ENCODE data around the gene PAK4.

Gene PAK4

DNA sequence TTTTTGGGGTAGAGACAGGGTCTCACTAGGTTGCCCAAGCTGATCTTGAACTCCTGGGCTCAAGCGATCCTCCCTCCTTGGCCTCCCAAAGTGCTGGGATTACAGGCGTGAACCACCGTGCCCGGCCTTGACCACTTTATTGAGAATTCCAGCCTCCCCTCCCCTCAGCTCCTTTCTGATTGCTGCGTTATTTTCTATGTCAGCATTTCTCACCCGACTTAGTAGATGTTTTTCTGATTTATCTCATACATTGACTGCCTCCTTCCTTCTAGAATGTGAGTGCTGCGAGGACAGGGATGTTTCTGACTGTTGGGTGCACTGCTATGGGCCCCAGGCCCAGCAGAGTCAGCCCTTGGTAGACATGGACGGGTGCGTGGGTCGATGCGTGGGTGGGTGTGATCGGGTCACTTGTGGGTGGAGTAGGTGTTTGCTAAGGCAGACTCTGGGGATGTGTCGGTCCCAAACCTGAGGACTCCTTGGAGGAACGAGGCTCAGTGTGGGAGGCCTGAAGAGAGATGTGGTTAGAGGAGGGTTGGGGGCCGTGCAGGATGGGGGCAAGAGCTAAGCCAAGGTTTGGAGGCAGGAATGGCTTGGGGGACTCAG is 37.0 kb downstream of the PAK4 start:
- H3K4me1 ChIP-seq = peaks cover 15% of the 10 kb centered on the region
- H3K4me3 ChIP-seq (ENCODE audit: low read depth, low read length) = no peak overlapping the region
- TF ChIP-seq, protein P1, sequence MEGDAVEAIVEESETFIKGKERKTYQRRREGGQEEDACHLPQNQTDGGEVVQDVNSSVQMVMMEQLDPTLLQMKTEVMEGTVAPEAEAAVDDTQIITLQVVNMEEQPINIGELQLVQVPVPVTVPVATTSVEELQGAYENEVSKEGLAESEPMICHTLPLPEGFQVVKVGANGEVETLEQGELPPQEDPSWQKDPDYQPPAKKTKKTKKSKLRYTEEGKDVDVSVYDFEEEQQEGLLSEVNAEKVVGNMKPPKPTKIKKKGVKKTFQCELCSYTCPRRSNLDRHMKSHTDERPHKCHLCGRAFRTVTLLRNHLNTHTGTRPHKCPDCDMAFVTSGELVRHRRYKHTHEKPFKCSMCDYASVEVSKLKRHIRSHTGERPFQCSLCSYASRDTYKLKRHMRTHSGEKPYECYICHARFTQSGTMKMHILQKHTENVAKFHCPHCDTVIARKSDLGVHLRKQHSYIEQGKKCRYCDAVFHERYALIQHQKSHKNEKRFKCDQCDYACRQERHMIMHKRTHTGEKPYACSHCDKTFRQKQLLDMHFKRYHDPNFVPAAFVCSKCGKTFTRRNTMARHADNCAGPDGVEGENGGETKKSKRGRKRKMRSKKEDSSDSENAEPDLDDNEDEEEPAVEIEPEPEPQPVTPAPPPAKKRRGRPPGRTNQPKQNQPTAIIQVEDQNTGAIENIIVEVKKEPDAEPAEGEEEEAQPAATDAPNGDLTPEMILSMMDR (IDR thresholded peaks at IDR 0.05; ENCODE audit: low read depth, low read length) = no peak
- H3K9me3 ChIP-seq = no peaks in the 10 kb centered on the region
- DNase-seq = no peak
- H3K27me3 ChIP-seq = no peaks in the 10 kb centered on the region
- no peaks in the 10 kb centered on the region for H3K36me3 ChIP-seq

DNA sequence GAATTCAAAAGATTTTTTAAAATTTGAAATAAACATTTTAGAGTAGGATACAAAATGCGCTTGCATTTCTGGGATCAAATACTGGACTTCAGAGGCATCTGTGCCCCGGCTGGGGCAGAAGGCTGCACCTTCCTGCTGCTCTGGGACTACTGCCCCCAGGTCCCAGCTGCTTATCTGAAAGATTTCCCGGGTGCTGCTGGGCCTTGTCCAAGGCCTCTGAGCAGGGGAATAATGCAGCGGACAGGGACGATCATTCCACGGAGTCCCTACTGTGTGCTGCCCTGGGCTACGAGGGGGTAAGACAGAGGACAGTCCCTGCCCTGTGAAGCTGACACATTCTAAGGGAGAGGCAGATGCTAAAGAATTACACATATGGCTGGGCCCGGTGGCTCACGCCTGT is 38.0 kb downstream of the PAK4 start:
- Histone ChIP-seq H3K36me3 (no peaks in the 10 kb centered on the region), H3K4me1 (peaks cover 17% of the 10 kb centered on the region), H3K27me3 (no peaks in the 10 kb centered on the region), H3K9me3 (no peaks in the 10 kb centered on the region), H3K4me3 (ENCODE audit: low read depth, low read length) (no peak overlapping the region)
- DNase-seq = no peak
- TF ChIP-seq, protein P1 (IDR thresholded peaks at IDR 0.05; ENCODE audit: low read depth, low read length) = no peak

DNA sequence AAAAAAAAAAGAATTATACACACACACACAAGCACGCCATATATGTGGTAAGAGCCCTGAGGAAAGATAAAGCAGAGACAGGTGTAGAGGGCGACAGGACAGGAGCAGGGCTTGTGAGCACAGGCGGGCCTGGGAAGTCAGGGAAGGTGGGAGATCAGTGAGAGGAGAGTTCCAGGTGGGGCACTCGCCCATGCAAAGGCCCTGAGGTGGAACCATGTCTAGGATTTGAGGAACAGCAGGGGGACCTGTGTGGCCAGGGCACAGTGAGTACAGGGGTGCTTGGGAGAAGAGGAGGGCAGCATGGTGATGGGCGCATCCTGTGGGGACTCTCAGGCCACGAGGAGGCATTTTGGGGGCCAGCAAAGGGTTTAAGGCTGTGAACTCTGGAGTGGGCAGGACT is 38.7 kb downstream of the PAK4 start:
- Histone ChIP-seq H3K4me3 (ENCODE audit: low read depth, low read length) (no peak overlapping the region), H3K27me3 (no peaks in the 10 kb centered on the region), H3K9me3 (no peaks in the 10 kb centered on the region), H3K36me3 (no peaks in the 10 kb centered on the region), H3K4me1 (peaks cover 17% of the 10 kb centered on the region)
- DNase-seq = no peak
- TF ChIP-seq, protein P1 (IDR thresholded peaks at IDR 0.05; ENCODE audit: low read depth, low read length) = no peak

DNA sequence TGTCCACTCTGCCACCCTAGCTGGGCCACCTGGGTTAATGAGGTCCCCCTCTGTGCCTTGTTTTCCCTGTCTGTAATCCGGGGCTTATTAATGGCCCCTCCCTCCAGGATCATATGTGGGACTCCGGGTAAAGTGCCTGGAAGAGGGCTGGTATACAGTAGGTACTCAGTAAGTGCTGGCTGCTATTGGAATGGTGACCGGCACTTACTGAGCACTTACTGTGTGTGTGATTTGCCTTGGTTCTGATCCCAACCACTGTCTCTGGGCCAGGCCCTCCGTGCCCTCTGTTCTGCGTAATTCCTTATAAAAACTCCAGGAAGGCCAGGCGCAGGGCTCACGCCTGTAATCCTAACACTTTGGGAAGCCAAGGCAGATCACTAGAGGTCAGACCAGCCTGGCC is 40.3 kb downstream of the PAK4 start:
- Histone ChIP-seq H3K4me1 (peaks cover 17% of the 10 kb centered on the region), H3K36me3 (peaks cover 9% of the 10 kb centered on the region), H3K4me3 (ENCODE audit: low read depth, low read length) (no peak overlapping the region), H3K27me3 (no peaks in the 10 kb centered on the region), H3K9me3 (no peaks in the 10 kb centered on the region)
- TF ChIP-seq, protein P1 (IDR thresholded peaks at IDR 0.05; ENCODE audit: low read depth, low read length) = no peak
- DNase-seq = no peak

DNA sequence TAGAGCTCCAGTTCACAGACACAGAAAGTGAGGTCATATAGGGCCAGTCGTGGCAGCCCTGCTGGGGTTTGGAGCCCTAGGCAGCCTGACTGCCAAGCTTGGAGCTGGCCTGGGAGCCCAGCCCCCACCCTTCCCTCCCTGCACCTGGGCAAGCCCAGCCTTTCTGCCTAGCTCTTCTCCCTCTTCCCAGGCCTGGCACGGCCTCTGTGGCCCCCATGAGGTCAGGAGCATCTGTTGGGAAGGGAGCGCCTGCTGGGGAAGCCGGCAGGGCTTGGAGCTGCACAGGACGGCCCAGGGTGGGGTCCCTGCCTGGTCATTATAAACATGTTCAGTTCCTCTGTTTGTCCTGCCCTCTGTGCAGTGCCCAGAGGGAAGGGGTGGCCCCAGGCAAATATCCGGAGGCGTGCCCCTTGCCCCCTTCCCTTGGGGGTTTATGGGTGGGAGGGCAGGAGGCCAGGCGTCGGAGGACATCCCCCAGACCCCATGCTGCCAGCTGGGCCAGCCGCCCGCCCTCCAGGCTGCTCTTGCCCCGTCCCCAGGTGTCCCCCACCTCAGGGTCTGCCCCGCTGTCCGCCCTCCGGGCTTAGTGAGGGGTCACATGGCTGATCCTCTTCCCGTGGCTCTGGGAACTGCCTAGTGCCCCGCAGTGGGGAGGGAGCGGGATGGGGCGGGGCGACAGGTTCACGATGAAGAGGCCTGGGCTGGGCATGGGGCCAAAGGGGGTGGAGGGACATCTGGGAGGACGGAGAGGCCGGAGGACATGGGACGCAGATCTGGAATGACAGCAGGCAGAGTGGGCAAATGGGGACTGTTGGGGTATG is 41.2 kb downstream of the PAK4 start:
- peak overlapping the region; percentile 19 for H3K4me3 ChIP-seq (ENCODE audit: low read depth, low read length)
- peak; percentile 94 for DNase-seq
- no peaks in the 10 kb centered on the region for H3K9me3 ChIP-seq
- H3K36me3 ChIP-seq = peaks cover 14% of the 10 kb centered on the region
- peaks cover 22% of the 10 kb centered on the region for H3K4me1 ChIP-seq
- H3K27me3 ChIP-seq = no peaks in the 10 kb centered on the region
- TF ChIP-seq, protein P1 (IDR thresholded peaks at IDR 0.05; ENCODE audit: low read depth, low read length) = no peak

Data from BE2C (cell line).